PC-3 (cell line): ENCODE data around the gene OR2V1.

Source experiments
- EZH2 ChIP-seq: fragments of 300-600 bp; sonication (generic); IDR thresholded peaks from one replicate; pipeline ENCODE4 v1.6.1; 2017; ENCODE audit warnings: antibody characterized with exemption, mild to moderate bottlenecking, low read length; ENCODE audit not compliant: unreplicated experiment
- EZH2phosphoT487 ChIP-seq: fragments of 300-600 bp; sonication (generic); IDR thresholded peaks from 2 replicates; pipeline ENCODE4 v1.6.1; 2018; ENCODE audit warnings: mild to moderate bottlenecking, antibody characterized with exemption, low read length, borderline replicate concordance
- TF ChIP-seq, protein P1 (sequence below): fragments of 300-600 bp; sonication (generic); conservative IDR thresholded peaks from 2 replicates; pipeline ENCODE4 v1.5.1; 2017; ENCODE audit warnings: antibody characterized with exemption, low read depth, mild to moderate bottlenecking, low read length

DNA sequence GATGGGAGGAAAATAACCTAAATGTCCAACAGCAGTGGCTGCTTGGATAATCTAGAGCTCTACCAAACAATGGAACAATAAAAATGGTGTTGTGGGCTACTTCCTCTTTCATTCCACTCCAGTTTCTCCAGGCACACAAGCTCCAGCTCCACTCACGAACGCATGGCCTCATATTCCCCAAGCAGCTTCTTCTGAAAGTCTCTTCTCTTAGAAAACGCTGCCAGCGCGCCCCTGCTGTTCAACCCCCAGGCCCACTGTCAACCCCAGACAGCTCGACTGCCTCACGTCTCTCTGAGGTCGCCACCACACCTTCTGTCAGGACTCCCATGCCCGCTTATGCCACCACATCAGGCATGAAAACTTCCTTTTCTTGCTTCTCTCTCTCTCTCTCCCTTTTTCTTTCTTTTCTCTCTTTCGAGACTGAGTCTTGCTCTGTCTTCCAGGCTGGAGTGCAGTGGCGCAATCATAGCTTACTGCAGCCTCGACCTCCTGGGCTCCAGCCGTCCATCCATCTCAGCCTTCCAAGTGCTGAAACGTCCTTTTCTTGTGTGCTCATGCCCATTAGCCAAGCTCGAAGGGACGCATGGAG lies 32.6 kb upstream of the OR2V1 start:
- TF ChIP-seq, protein P1, sequence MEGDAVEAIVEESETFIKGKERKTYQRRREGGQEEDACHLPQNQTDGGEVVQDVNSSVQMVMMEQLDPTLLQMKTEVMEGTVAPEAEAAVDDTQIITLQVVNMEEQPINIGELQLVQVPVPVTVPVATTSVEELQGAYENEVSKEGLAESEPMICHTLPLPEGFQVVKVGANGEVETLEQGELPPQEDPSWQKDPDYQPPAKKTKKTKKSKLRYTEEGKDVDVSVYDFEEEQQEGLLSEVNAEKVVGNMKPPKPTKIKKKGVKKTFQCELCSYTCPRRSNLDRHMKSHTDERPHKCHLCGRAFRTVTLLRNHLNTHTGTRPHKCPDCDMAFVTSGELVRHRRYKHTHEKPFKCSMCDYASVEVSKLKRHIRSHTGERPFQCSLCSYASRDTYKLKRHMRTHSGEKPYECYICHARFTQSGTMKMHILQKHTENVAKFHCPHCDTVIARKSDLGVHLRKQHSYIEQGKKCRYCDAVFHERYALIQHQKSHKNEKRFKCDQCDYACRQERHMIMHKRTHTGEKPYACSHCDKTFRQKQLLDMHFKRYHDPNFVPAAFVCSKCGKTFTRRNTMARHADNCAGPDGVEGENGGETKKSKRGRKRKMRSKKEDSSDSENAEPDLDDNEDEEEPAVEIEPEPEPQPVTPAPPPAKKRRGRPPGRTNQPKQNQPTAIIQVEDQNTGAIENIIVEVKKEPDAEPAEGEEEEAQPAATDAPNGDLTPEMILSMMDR, result no peak
- TF ChIP-seq EZH2 (no peak), EZH2phosphoT487 (no peak)
